SJCRH30 (cell line): ENCODE results near the gene CALN1. TPM values are rescaled to one million over a fixed set of nuclear protein-coding genes. Genes with fewer than 3 reads are reported as not detected.
A peak's percentile ranks its signal among the peaks of the same experiment; 100 is the strongest.
"Not testable (repeated sequence)": the region's sequence is repeated elsewhere in the genome, so short reads cannot be mapped to it uniquely, and the experiment has no call there.

Experiments
- DNase-seq, 2 experiments: peaks; one replicate each; pipeline ENCODE4 v3.0.0-alpha.2; 2015 to 2020
- H3K27ac ChIP-seq: fragments of 250-450 bp; sonication (Bioruptor Pico); 2 replicates; pipeline ENCODE4 v1.5.1; 2020; ENCODE audit warnings: mild to moderate bottlenecking, moderate library complexity
- H3K27me3 ChIP-seq: fragments of 250-450 bp; sonication (Bioruptor Pico); 2 replicates; pipeline ENCODE4 v1.5.1; 2020; ENCODE audit warnings: mild to moderate bottlenecking, moderate library complexity
- H3K36me3 ChIP-seq: fragments of 250-450 bp; sonication (Bioruptor Pico); 2 replicates; pipeline ENCODE4 v1.5.1; 2020; ENCODE audit warnings: mild to moderate bottlenecking, moderate library complexity
- H3K4me1 ChIP-seq: fragments of 250-450 bp; sonication (Bioruptor Pico); 2 replicates; pipeline ENCODE4 v1.5.1; 2020; ENCODE audit warnings: mild to moderate bottlenecking, moderate library complexity
- H3K4me3 ChIP-seq: fragments of 250-450 bp; sonication (Bioruptor Pico); 2 replicates; pipeline ENCODE4 v1.5.1; 2020; ENCODE audit warnings: mild to moderate bottlenecking, moderate library complexity
- H3K9me3 ChIP-seq: fragments of 250-450 bp; sonication (Bioruptor Pico); replicated peaks from 2 replicates; pipeline ENCODE4 v1.5.1; 2020; ENCODE audit warnings: mild to moderate bottlenecking, moderate library complexity
- total RNA-seq: library from RNA; depleted of rRNA; stranded (reverse); fragments of >200 nt; shearing (Covaris generic); gene quantifications from 2 replicates; pipeline ENCODE4 v1.2.3, GENCODE V29; 2014

The CALN1 gene
- total RNA-seq, 1 experiment from 2014 or later, result 0.02 TPM

- Histone ChIP-seq H3K27me3 (no peaks in the 10 kb centered on the region), H3K27ac (no peak overlapping the region)
- no peak for DNase-seq
Observed at GRCh38 chr7:71746006-71746405, 666.1 kb downstream of the CALN1 start.

GRCh38 chr7:71740174-71740560 lies 672.0 kb downstream of the CALN1 start:
- no peaks in the 10 kb centered on the region for H3K9me3 ChIP-seq
- H3K36me3 ChIP-seq, result no peaks in the 10 kb centered on the region
- 0 out of 2 replicates have a peak, but pooled peaks cover 5% of the 10 kb centered on the region for H3K27me3 ChIP-seq
- no peak overlapping the region for H3K27ac ChIP-seq
- H3K4me1 ChIP-seq, result no peaks in the 10 kb centered on the region
- H3K4me3 ChIP-seq, result no peak overlapping the region
- no peak for DNase-seq

More at GRCh38 chr7:71746006-71746405, 666.1 kb downstream of the CALN1 start:
- no peak overlapping the region for H3K4me3 ChIP-seq
- H3K36me3 ChIP-seq, result no peaks in the 10 kb centered on the region
- H3K4me1 ChIP-seq, result no peaks in the 10 kb centered on the region
- no peaks in the 10 kb centered on the region for H3K9me3 ChIP-seq

- 0 out of 2 replicates have a peak, but pooled peaks cover 5% of the 10 kb centered on the region for H3K27me3 ChIP-seq
- H3K36me3 ChIP-seq, result no peaks in the 10 kb centered on the region
- no peak overlapping the region for H3K27ac ChIP-seq
- no peaks in the 10 kb centered on the region for H3K4me1 ChIP-seq
- no peaks in the 10 kb centered on the region for H3K9me3 ChIP-seq
- no peak for DNase-seq
- no peak overlapping the region for H3K4me3 ChIP-seq
Observed at GRCh38 chr7:71739520-71740173, 672.5 kb downstream of the CALN1 start.

GRCh38 chr7:71737931-71738540 lies 674.1 kb downstream of the CALN1 start:
- H3K27ac ChIP-seq, H3K27me3 ChIP-seq, H3K36me3 ChIP-seq, H3K9me3 ChIP-seq, H3K4me3 ChIP-seq, DNase-seq, H3K4me1 ChIP-seq: not testable (repeated sequence)

- H3K4me3 ChIP-seq, result no peak overlapping the region
- 0 out of 2 replicates have a peak, but pooled peaks cover 5% of the 10 kb centered on the region for H3K27me3 ChIP-seq
- peak; percentile 55 to 84 for DNase-seq
- H3K9me3 ChIP-seq, result no peaks in the 10 kb centered on the region
- H3K27ac ChIP-seq, result no peak overlapping the region
- no peaks in the 10 kb centered on the region for H3K36me3 ChIP-seq
- no peaks in the 10 kb centered on the region for H3K4me1 ChIP-seq
Observed at GRCh38 chr7:71735961-71736556, 676.1 kb downstream of the CALN1 start.

- H3K9me3 ChIP-seq, result no peaks in the 10 kb centered on the region
- H3K27me3 ChIP-seq, result no peaks in the 10 kb centered on the region
- no peaks in the 10 kb centered on the region for H3K4me1 ChIP-seq
- peak; percentile 75 to 89 for DNase-seq
- H3K27ac ChIP-seq, result no peak overlapping the region
- H3K4me3 ChIP-seq, result no peak overlapping the region
- H3K36me3 ChIP-seq, result no peaks in the 10 kb centered on the region
Observed at GRCh38 chr7:71733107-71733870, 678.8 kb downstream of the CALN1 start.

GRCh38 chr7:71731740-71732139 lies 680.4 kb downstream of the CALN1 start:
- no peak for DNase-seq
- Histone ChIP-seq H3K4me1 (no peaks in the 10 kb centered on the region), H3K4me3 (no peak overlapping the region), H3K27ac (no peak overlapping the region), H3K27me3 (no peaks in the 10 kb centered on the region), H3K9me3 (no peaks in the 10 kb centered on the region), H3K36me3 (no peaks in the 10 kb centered on the region)
